H9 (cell line): ENCODE results near the gene ATP6V1C2. TPM values are rescaled to one million over a fixed set of nuclear protein-coding genes. Genes with fewer than 3 reads are reported as not detected.

ENCODE experiments used
- DNase-seq: peaks from one replicate; pipeline ENCODE4 v3.0.0-alpha.2; 2017
- H2AFZ ChIP-seq: one replicate; pipeline ENCODE4 v1.6.1; 2013; ENCODE audit warnings: mild to moderate bottlenecking, low read length, control low read depth, moderate library complexity
- H2AK5ac ChIP-seq: 2 replicates; pipeline ENCODE4 v1.6.1; 2013; ENCODE audit warnings: low read length, control low read depth, mixed read lengths; ENCODE audit not compliant: insufficient read length
- H2BK120ac ChIP-seq: one replicate; pipeline ENCODE4 v1.6.1; 2013; ENCODE audit warnings: low read depth, mild to moderate bottlenecking, low read length, control low read depth, inconsistent platforms; ENCODE audit not compliant: poor library complexity, severe bottlenecking
- H2BK12ac ChIP-seq: 2 replicates; pipeline ENCODE4 v1.6.1; 2013; ENCODE audit warnings: low read length, control low read depth, mixed read lengths, low read depth; ENCODE audit not compliant: insufficient read length
- H2BK15ac ChIP-seq: 2 replicates; pipeline ENCODE4 v1.6.1; 2013; ENCODE audit warnings: low read depth, low read length, control low read depth
- H2BK20ac ChIP-seq: one replicate; pipeline ENCODE4 v1.6.1; 2013; ENCODE audit warnings: low read depth, mild to moderate bottlenecking, low read length, control low read depth, inconsistent platforms; ENCODE audit not compliant: poor library complexity, severe bottlenecking
- H2BK5ac ChIP-seq: 2 replicates; pipeline ENCODE4 v1.6.1; 2013; ENCODE audit warnings: low read length, control low read depth, mixed read lengths; ENCODE audit not compliant: insufficient read length
- H3K14ac ChIP-seq: 2 replicates; pipeline ENCODE4 v1.6.1; 2013; ENCODE audit warnings: low read length, control low read depth; ENCODE audit not compliant: insufficient read depth
- H3K18ac ChIP-seq: 2 replicates; pipeline ENCODE4 v1.6.1; 2013; ENCODE audit warnings: low read depth, mild to moderate bottlenecking, mixed read lengths, low read length, control low read depth; ENCODE audit not compliant: insufficient read length
- H3K23ac ChIP-seq: 2 replicates; pipeline ENCODE4 v1.6.1; 2013; ENCODE audit warnings: low read length, control low read depth, mixed read lengths, low read depth; ENCODE audit not compliant: insufficient read length
- H3K23me2 ChIP-seq: 2 replicates; pipeline ENCODE4 v1.6.1; 2013; ENCODE audit warnings: low read depth, mild to moderate bottlenecking, mixed read lengths, low read length, control low read depth; ENCODE audit not compliant: insufficient read length, poor library complexity, severe bottlenecking
- H3K27ac ChIP-seq: 2 replicates; pipeline ENCODE4 v1.5.1; 2013; ENCODE audit warnings: low read length, control low read depth, mixed read lengths, low read depth; ENCODE audit not compliant: insufficient read length
- H3K27me3 ChIP-seq: 2 replicates; pipeline ENCODE4 v1.6.1; 2013; ENCODE audit warnings: low read length, control low read depth, inconsistent platforms; ENCODE audit not compliant: insufficient read depth
- H3K4ac ChIP-seq: 2 replicates; pipeline ENCODE4 v1.6.1; 2013; ENCODE audit warnings: low read depth, mild to moderate bottlenecking, control low read depth, inconsistent platforms, low read length, moderate library complexity
- H3K4me1 ChIP-seq: 2 replicates; pipeline ENCODE4 v1.6.1; 2013; ENCODE audit warnings: low read length, control low read depth, inconsistent platforms; ENCODE audit not compliant: insufficient read depth
- H3K4me2 ChIP-seq: 2 replicates; pipeline ENCODE4 v1.6.1; 2013; ENCODE audit warnings: low read length, control low read depth, mixed read lengths; ENCODE audit not compliant: insufficient read length, insufficient read depth
- H3K56ac ChIP-seq: 2 replicates; pipeline ENCODE4 v1.6.1; 2013; ENCODE audit warnings: low read depth, mild to moderate bottlenecking, mixed read lengths, low read length, control low read depth; ENCODE audit not compliant: insufficient read length
- H3K79me1 ChIP-seq: 2 replicates; pipeline ENCODE4 v1.6.1; 2013; ENCODE audit warnings: low read depth, mild to moderate bottlenecking, moderate library complexity, low read length, control low read depth, inconsistent platforms; ENCODE audit not compliant: insufficient read depth, poor library complexity, severe bottlenecking
- H3K79me2 ChIP-seq: 2 replicates; pipeline ENCODE4 v1.6.1; 2013; ENCODE audit warnings: low read length, control low read depth, inconsistent platforms; ENCODE audit not compliant: insufficient read depth
- H3K9ac ChIP-seq: 2 replicates; pipeline ENCODE4 v1.6.1; 2013; ENCODE audit warnings: low read length, control low read depth, mixed read lengths; ENCODE audit not compliant: insufficient read length; ENCODE audit errors: extremely low read depth
- H3K9me3 ChIP-seq: one replicate; pipeline ENCODE4 v1.6.1; 2013; ENCODE audit warnings: low read depth, low read length, inconsistent platforms; ENCODE audit not compliant: control insufficient read depth
- H3T11ph ChIP-seq: one replicate; pipeline ENCODE4 v1.6.1; 2013; ENCODE audit warnings: mild to moderate bottlenecking, low read length, control low read depth, inconsistent platforms
- H4K20me1 ChIP-seq: one replicate; pipeline ENCODE4 v1.6.1; 2013; ENCODE audit not compliant: control insufficient read depth, insufficient read length, insufficient read depth
- H4K5ac ChIP-seq: 2 replicates; pipeline ENCODE4 v1.6.1; 2013; ENCODE audit warnings: low read depth, mild to moderate bottlenecking, mixed read lengths, low read length, control low read depth; ENCODE audit not compliant: insufficient read length
- H4K8ac ChIP-seq: replicated peaks from 2 replicates; pipeline ENCODE4 v1.6.1; 2013; ENCODE audit warnings: low read length, control low read depth, mixed read lengths, low read depth; ENCODE audit not compliant: insufficient read length
- H4K91ac ChIP-seq: 2 replicates; pipeline ENCODE4 v1.6.1; 2013; ENCODE audit warnings: low read depth, mild to moderate bottlenecking, moderate library complexity, mixed read lengths, low read length, control low read depth; ENCODE audit not compliant: insufficient read length
- H3K27ac Mint-ChIP-seq, 3 experiments: 2 replicates in 2 of 3; 3 replicates in 1 of 3; pipeline ENCODE4 v1.8.0; 2020 to 2021; ENCODE audit warnings: mixed read lengths in 3 of 3, mild to moderate bottlenecking in 1 of 3, moderate library complexity in 1 of 3
- H3K27me3 Mint-ChIP-seq: 2 replicates; pipeline ENCODE4 v1.8.0; 2021; ENCODE audit warnings: low read depth, mild to moderate bottlenecking, moderate library complexity, mixed read lengths
- H3K36me3 Mint-ChIP-seq, 3 experiments: 2 replicates in 2 of 3; 3 replicates in 1 of 3; pipeline ENCODE4 v1.8.0; 2020 to 2021; ENCODE audit warnings: low read depth in 3 of 3, mixed read lengths in 3 of 3; ENCODE audit not compliant: insufficient read depth in 1 of 3
- H3K4me1 Mint-ChIP-seq, 2 experiments: 2 replicates each; pipeline ENCODE4 v1.8.0; 2020; ENCODE audit warnings: mixed read lengths in 2 of 2
- H3K4me3 Mint-ChIP-seq, 2 experiments: 2 replicates in 1 of 2; 3 replicates in 1 of 2; pipeline ENCODE4 v1.8.0; 2020 to 2021; ENCODE audit warnings: mild to moderate bottlenecking in 2 of 2, mixed read lengths in 2 of 2, moderate library complexity in 1 of 2
- H3K9me3 Mint-ChIP-seq, 2 experiments: 2 replicates in 1 of 2; 3 replicates in 1 of 2; pipeline ENCODE4 v1.8.0; 2020; ENCODE audit warnings: mild to moderate bottlenecking in 2 of 2, mixed read lengths in 2 of 2, moderate library complexity in 1 of 2
- CTCF ChIP-seq: fragments of 200-600 bp; sonication (generic); conservative IDR thresholded peaks from 3 replicates; pipeline ENCODE4 v1.8.0; 2021; ENCODE audit warnings: antibody characterized with exemption, mild to moderate bottlenecking
- WGBS: extraction: QIAGEN DNeasy Blood & Tissue Kit; methylation state at CpG from one replicate; pipeline ENCODE4 v1.1.7; 2013; ENCODE audit warnings: missing lambda C conversion rate, low lambda C conversion rate, mixed read lengths; ENCODE audit not compliant: insufficient read length; ENCODE audit errors: extremely low coverage; 5-methylcytosine and 5-hydroxymethylcytosine counted together
- total RNA-seq: library from RNA; stranded (reverse); gene quantifications from 2 replicates; pipeline ENCODE4 v1.2.1, GENCODE V29; 2021

ATP6V1C2 gene
- total RNA-seq, 1 experiment from 2014 or later, result 1.2 TPM

GRCh38 chr2:10795508-10796046 is 74.1 kb downstream of the ATP6V1C2 start:
- Histone ChIP-seq H4K8ac (no peak overlapping the region), H3K9me3 (no peaks in the 10 kb centered on the region), H4K5ac (no peak overlapping the region), H4K20me1 (no peaks in the 10 kb centered on the region), H3K4me1 (no peaks in the 10 kb centered on the region), H2BK5ac (no peak overlapping the region), H3K56ac (no peak overlapping the region), H3K27me3 (no peaks in the 10 kb centered on the region), H3K79me2 (no peaks in the 10 kb centered on the region; the same call in 1 of the 2 replicates), H3K23ac (no peak overlapping the region), H3K14ac (no peak overlapping the region), H2AK5ac (no peak overlapping the region), H3K79me1 (no peaks in the 10 kb centered on the region), H3K23me2 (no peaks in the 10 kb centered on the region), H2AFZ (no peak overlapping the region), H2BK120ac (no peak overlapping the region), H2BK12ac (no peak overlapping the region), H3K4ac (no peak overlapping the region), H2BK15ac (no peak overlapping the region), H4K91ac (no peak overlapping the region), H3T11ph (no peak overlapping the region), H3K4me2 (no peak overlapping the region), H3K18ac (no peak overlapping the region), H2BK20ac (no peak overlapping the region), H3K9ac (no peak overlapping the region), H3K27ac (no peak overlapping the region)
- Mint-ChIP-seq H3K36me3 (peaks cover 52 to 77% (median 75%) of the 10 kb centered on the region in 3 experiments), H3K27ac (no peak overlapping the region), H3K4me1 (peaks cover 4 to 7% of the 10 kb centered on the region in 2 experiments; a peak in 3 of 4 replicates), H3K27me3 (no peaks in the 10 kb centered on the region), H3K9me3 (no peaks in the 10 kb centered on the region; a peak in 1 of 5 replicates), H3K4me3 (no peak overlapping the region)
- DNase-seq, result no peak
- WGBS, result no CpG with 5 or more reads among the region's 7 CpGs
- TF ChIP-seq CTCF, result no peak
